Activated CD4-positive, alpha-beta T cell treated with anti-CD3 and anti-CD28 coated beads, Interleukin-2, amount 50 U/mL, for 1 hour (primary cell): ENCODE results near the gene REEP6.
"Not testable (repeated sequence)": the region's sequence is repeated elsewhere in the genome, so short reads cannot be mapped to it uniquely, and the experiment has no call there.

Source experiments
- DNase-seq: peaks from one replicate; pipeline ENCODE4 v3.0.0-alpha.2; 2020

Gene REEP6

GRCh38 chr19:1526066-1526778 is 35.2 kb downstream of the REEP6 start:
- no peak for DNase-seq

GRCh38 chr19:1526979-1527649 is 36.1 kb downstream of the REEP6 start:
- no peak for DNase-seq

DNA sequence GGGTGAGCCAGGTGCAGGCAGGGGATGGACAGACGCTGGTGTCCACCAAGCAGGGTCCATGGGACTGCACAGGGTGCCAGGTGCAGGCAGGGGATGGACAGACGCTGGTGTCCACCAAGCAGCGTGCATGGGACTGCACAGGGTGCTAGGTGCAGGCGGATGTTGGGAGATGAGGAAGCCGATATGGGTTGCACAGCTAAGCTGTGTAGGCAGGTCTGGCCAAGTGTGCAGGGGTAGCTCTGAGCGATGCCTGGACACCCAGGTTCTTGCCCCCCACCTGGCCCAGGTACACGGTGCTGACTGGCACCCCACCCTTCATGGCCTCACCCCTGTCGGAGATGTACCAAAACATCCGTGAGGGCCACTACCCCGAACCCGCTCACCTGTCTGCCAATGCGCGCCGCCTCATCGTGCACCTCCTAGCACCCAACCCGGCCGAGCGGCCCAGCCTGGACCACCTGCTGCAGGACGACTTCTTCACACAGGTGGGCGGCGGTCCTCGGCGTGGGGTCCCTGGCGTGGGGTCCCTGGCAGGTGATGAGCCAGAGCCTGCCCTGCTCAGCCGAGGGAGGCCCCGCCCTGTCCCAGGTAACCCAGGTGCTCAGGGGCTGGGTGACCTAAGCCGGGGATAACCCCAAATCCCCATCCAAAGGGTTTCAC is 36.8 kb downstream of the REEP6 start:
- no peak for DNase-seq

GRCh38 chr19:1528596-1529429 is 37.8 kb downstream of the REEP6 start:
- DNase-seq = no peak

DNA sequence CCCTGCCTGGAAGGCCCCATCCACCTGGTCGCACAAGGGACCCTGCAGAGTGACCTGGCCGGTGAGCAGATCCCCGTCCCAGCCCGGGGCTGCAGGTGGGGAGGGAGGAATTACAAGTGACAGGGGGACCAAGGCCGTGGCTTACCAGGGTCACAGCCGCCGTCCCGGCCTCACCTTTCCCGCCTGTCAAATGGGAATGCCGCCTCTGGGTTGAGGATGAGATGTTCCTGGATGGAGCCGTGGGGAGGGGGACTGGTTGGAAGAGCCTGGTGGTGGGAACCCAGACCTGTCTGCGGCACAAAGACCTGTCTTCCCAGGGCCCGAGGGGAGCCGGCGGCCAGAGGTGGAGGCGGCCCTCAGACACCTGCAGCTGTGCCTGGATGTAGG is 38.4 kb downstream of the REEP6 start:
- no peak for DNase-seq

- not testable (repeated sequence) for DNase-seq
Measured at GRCh38 chr19:1530856-1531255, 39.9 kb downstream of the REEP6 start.

- no peak for DNase-seq
Measured at GRCh38 chr19:1531587-1531986, 40.6 kb downstream of the REEP6 start.

- DNase-seq = no peak
Measured at GRCh38 chr19:1532003-1532402, 41.0 kb downstream of the REEP6 start.

DNA sequence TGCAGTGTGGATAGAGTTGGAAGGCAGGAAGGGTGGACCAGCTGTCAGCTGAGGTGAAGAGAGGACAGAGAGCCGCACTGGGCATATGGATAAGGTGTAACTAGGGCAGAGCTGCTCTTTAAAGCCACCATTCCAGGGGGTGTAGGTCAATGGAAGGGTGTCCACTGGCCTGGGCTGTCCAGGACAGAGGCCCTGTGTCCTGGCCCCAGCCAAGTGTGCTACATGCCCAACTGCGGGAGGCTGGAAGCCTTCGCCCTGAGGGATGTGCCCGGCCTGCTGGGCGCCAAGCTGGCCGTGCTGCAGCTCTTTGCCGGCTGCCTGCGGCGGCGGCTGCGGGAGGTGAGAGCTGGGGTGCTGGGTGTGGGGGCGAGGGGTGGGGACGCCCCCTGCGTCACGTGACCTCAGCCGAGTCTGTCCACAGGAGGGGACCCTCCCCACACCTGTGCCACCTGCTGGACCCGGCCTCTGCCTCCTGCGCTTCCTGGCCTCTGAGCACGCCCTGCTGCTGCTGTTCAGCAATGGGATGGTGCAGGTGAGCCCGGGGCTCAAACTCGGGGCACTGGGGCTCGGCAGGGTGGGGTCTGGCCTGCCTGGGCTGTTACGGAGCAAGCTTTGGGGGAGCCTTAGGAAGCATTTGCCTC is 42.6 kb downstream of the REEP6 start:
- DNase-seq = no peak

- DNase-seq = no peak
Measured at GRCh38 chr19:1534972-1535371, 44.0 kb downstream of the REEP6 start.

DNA sequence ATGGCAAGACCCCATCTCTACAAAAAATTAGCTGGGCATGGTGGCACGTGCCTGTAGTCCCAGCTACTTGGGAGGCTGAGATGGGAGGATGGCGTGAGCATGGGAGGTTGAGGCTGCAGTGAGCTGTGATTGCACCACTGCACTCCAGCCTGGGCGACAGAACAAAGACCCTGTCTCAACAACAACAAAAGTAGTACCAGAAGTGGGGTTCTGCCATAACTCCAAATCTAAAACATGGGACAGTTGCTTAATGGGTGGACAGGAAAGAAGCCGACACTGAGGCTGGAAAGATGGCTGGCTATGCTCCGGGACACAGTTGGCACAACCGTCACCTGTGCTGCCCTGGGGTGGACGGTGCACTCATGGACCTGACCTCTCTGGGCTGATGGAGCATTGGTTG is 44.7 kb downstream of the REEP6 start:
- DNase-seq = not testable (repeated sequence)

DNA sequence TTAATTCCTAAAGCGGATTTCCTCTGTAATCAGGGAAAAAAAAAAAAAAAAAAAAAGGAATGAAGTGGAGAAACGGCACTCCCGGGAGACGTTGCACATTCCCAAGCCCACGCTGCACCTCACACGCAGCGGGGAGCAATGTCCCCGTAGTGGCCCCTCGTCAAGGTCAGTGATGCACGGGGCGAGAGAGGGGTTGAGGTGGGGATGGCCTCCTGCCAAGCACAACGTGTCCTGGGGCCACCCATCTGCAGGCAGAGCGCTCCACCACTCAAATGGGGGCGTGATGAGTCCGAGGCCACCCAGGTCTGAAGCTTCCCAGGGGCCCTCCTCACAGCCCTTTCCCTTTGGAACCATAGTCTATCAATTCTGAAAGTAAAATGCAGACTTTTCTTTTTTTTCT is 48.0 kb downstream of the REEP6 start:
- DNase-seq = no peak

- not testable (repeated sequence) for DNase-seq
Measured at GRCh38 chr19:1539749-1540148, 48.8 kb downstream of the REEP6 start.

DNA sequence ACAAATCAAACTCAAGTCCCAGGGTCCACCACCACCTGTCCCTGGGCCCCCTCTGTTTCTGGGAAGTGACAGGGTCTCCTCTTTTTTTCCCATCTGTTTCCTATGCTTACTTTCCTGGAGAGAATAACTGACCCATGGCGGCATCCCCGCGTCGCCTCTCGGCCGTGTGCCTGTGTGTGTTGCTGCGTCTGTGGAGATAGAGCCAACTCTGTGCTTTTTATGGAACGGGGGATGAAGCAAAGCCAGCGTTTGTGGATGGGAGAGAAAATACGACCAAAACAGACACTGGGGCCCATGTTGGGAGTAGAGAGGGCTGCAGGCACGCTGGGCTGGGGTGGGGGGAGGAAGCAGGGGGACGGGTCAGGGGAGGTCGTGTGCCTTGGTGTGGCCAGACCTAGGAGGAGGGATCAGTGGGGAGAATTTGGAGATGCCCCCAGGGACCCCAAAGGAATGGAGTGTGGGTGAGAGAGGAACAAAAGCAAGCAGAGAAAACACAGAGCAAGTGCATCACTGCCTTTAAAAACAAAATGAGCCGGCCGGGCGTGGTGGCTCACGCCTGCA is 49.5 kb downstream of the REEP6 start:
- no peak for DNase-seq
